Fibroblast of pulmonary artery (primary cell): ENCODE results near the gene PANK3.

Source experiments
- DNase-seq: peaks from one replicate; pipeline ENCODE4 v3.0.0-alpha.2; 2010; ENCODE audit warnings: low read depth
- H3K4me3 ChIP-seq: replicated peaks from 2 replicates; pipeline ENCODE4 v1.5.1; 2011; ENCODE audit warnings: low read depth, mild to moderate bottlenecking, control low read depth, low read length, moderate library complexity
- CTCF ChIP-seq: IDR thresholded peaks from 2 replicates; pipeline ENCODE4 v1.5.1; 2011; ENCODE audit warnings: mild to moderate bottlenecking, control low read depth, low read length, inconsistent platforms; ENCODE audit errors: missing control alignments

PANK3 gene

GRCh38 chr5:168502563-168503237, 76.5 kb downstream of the PANK3 start:
- no peak for TF ChIP-seq CTCF
- H3K4me3 ChIP-seq = no peak overlapping the region
- no peak for DNase-seq
